ENCODE measurements around the gene RTL5.

The RTL5 gene

DNA sequence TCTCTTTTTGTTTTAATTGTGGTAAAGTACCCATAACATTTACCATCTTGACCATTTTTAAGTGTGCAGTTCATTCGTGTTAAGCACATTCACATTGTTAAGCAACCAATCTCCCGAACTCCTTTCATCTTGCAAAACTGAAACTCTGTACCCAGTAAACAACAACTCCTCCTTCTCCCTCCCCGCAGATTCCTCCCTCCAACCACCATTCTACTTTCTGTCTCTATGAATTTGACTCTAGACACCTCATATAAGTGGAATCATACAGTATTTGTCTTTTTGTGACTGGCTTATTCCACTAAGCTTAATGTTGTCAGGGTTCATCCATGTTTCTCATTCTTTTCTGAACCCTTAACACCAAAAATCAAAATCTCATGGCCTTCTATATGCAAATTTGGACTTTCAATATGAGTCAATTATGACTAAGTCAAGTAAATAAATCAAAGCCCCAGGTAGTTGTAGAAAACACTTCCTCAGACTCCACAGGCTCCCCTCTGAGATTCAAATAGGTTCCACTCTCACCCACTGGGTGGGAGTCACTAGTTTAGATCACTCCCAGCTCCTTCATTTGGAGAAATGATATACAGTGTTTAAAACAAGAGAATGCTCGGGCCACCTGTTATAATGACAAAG, 9.8 kb upstream of the RTL5 start:
- TF ChIP-seq, protein P1, sequence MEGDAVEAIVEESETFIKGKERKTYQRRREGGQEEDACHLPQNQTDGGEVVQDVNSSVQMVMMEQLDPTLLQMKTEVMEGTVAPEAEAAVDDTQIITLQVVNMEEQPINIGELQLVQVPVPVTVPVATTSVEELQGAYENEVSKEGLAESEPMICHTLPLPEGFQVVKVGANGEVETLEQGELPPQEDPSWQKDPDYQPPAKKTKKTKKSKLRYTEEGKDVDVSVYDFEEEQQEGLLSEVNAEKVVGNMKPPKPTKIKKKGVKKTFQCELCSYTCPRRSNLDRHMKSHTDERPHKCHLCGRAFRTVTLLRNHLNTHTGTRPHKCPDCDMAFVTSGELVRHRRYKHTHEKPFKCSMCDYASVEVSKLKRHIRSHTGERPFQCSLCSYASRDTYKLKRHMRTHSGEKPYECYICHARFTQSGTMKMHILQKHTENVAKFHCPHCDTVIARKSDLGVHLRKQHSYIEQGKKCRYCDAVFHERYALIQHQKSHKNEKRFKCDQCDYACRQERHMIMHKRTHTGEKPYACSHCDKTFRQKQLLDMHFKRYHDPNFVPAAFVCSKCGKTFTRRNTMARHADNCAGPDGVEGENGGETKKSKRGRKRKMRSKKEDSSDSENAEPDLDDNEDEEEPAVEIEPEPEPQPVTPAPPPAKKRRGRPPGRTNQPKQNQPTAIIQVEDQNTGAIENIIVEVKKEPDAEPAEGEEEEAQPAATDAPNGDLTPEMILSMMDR (IDR thresholded peaks at IDR 0.05; ENCODE audit: insufficient read depth, low read depth, low read length, missing control alignments): no peak
- peak; percentile 45 for DNase-seq (ENCODE audit: low read depth)
- no peak overlapping the region for H3K4me3 ChIP-seq (ENCODE audit: low read depth, low read length)

- no peak for DNase-seq (ENCODE audit: low read depth)
- TF ChIP-seq, protein P1 (IDR thresholded peaks at IDR 0.05; ENCODE audit: insufficient read depth, low read depth, low read length, missing control alignments): no peak
- no peak overlapping the region for H3K4me3 ChIP-seq (ENCODE audit: low read depth, low read length)
Measured at GRCh38 chrX:72139538-72139937, 7.8 kb upstream of the RTL5 start.

DNA sequence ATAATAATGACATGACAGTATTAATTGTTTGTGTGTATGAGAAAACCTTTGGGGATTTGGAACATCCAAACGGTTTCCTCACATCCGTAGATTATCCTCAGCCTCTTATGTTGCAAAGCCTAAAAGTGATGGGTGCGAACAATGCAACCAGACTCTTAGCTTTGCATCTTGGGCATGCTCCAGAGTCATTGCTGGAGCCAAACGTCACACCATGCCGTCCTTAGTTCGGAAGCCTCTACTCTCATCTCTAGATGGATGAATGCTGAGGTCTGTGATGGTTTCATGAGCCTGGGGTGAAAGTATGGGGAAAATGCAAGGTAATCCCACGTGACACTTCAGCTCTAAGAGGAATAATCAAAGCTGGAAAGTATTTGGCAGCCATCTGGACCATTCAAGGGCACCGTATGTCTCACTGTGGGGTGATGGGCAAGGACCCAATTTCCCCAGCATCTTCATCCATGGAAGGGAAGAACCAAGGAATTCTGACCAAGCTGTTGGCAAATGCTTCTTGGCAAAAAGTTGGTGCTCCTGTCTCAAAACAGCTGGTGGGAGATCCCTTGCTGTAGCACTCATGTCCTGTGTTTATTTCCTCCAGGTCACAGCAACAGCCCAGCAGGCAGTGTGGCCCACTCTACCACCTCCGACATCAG, 6.3 kb upstream of the RTL5 start:
- TF ChIP-seq, protein P1 (IDR thresholded peaks at IDR 0.05; ENCODE audit: insufficient read depth, low read depth, low read length, missing control alignments): no peak
- DNase-seq (ENCODE audit: low read depth): no peak
- no peak overlapping the region for H3K4me3 ChIP-seq (ENCODE audit: low read depth, low read length)

DNA sequence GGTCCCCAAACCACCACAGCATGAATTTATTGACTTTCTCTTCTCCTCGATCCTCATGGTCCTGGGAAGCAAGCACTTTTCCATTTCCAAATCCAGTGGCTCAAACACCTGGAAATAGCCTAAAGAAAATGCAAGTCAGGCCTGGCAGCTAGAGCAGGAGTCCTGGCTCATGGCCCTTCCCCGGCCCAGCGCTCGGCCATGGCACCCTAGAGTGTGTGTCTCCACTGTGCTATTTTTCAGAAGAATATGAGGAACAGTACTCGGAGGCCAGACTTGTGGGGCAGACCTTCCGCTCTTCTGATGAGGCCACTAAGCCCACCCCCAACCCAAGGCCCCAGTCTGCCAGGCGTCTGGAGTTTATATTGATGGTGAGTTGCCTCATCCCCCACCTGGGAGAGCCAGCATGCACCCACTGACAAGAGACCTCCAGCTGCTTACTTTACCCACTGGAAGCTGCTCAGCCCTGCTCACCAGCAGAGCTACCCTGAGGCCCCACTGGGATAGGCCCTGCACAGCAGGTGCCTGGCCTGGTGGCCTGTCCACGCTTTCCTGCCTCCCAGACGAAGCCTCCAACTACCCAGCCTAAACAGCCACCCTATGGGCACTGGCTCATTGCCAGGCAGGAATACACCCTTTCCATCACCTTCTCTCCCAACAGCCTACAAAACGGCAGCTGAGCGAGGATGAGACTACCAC, 2.3 kb upstream of the RTL5 start:
- H3K4me3 ChIP-seq (ENCODE audit: low read depth, low read length): no peak overlapping the region
- TF ChIP-seq, protein P1 (IDR thresholded peaks at IDR 0.05; ENCODE audit: insufficient read depth, low read depth, low read length, missing control alignments): no peak

GRCh38 chrX:72132456-72132855, 741 bp upstream of the RTL5 start:
- TF ChIP-seq, protein P1 (IDR thresholded peaks at IDR 0.05; ENCODE audit: insufficient read depth, low read depth, low read length, missing control alignments): no peak
- no peak for DNase-seq (ENCODE audit: low read depth)
- peak overlapping the region; percentile 38; the same call in 1 of the 2 replicates for H3K4me3 ChIP-seq (ENCODE audit: low read depth, low read length)

More for the DNA sequence above, 2.3 kb upstream of the RTL5 start:
- no peak for DNase-seq (ENCODE audit: low read depth)

GRCh38 chrX:72130762-72131250, 909 bp downstream of the RTL5 start:
- TF ChIP-seq, protein P1 (IDR thresholded peaks at IDR 0.05; ENCODE audit: insufficient read depth, low read depth, low read length, missing control alignments): no peak
- peak overlapping the region; percentile 40; the same call in 1 of the 2 replicates for H3K4me3 ChIP-seq (ENCODE audit: low read depth, low read length)
- no peak for DNase-seq (ENCODE audit: low read depth)

All from GM12865 (cell line).